ENCODE results near the gene MAGOH.

DNA sequence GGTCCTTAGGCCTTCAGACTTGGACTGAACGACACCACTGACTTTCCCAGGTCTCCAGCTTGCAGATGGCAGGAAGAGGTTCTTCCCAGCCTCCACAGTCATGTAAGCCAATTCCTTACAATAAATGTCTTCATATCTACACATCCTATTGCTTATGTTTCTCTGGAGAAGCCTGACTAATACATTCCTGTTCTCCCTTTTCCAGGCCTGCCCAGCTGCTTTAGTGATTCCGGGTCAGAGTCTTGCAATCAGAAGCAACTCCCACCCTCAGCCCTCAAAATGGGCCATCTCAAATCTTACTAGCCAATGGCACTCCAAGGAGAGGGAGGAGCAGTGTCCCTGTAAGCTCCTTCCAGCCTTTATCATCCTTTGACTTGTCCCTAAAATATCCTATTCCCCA is 58.1 kb downstream of the MAGOH start:
- TF ChIP-seq, protein P1, sequence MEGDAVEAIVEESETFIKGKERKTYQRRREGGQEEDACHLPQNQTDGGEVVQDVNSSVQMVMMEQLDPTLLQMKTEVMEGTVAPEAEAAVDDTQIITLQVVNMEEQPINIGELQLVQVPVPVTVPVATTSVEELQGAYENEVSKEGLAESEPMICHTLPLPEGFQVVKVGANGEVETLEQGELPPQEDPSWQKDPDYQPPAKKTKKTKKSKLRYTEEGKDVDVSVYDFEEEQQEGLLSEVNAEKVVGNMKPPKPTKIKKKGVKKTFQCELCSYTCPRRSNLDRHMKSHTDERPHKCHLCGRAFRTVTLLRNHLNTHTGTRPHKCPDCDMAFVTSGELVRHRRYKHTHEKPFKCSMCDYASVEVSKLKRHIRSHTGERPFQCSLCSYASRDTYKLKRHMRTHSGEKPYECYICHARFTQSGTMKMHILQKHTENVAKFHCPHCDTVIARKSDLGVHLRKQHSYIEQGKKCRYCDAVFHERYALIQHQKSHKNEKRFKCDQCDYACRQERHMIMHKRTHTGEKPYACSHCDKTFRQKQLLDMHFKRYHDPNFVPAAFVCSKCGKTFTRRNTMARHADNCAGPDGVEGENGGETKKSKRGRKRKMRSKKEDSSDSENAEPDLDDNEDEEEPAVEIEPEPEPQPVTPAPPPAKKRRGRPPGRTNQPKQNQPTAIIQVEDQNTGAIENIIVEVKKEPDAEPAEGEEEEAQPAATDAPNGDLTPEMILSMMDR (conservative IDR thresholded peaks at IDR 0.05), result no peak
- TF ChIP-seq EZH2 (IDR thresholded peaks at IDR 0.05; ENCODE audit: low read depth), result no peak
